ENCODE data around the gene TMEM201.

TMEM201 gene

DNA sequence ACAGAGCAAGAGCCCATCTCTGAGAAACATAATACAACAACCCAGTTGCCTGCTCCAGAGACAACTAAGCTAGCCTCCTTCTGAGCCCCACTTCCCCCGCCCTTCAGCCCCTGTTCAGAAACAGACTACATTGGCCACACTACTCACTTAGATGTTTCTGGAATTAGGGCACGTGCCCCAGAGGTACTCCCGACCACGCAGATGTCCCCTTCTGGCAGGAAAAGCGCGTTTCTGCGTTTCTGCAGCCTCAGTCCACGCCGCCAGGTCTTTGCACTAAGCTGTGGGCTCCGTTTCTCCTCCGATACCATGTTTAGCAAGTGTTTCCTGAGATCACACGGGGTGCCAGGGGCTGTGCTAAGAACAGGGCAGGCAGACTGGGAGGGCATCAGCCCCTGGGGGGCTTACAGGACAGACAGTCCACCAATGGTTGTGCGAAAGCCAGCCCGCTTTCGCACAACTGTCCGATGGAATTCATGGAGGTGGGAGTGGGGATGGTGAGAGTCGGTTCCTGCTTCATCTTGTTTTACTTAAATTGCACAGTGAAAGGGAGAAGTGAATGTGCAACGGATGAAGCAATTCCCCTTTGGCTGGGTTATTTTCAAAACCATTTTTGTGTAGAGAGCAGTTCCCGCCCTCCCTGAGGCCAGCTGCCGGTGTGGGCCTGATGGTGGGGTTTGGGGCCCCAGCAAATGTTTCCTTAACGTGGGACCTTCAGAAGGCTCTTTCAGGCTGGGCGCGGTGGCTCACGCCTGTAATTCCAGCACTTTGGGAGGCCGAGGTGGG is 65.5 kb downstream of the TMEM201 start:
- no peak for DNase-seq

DNA sequence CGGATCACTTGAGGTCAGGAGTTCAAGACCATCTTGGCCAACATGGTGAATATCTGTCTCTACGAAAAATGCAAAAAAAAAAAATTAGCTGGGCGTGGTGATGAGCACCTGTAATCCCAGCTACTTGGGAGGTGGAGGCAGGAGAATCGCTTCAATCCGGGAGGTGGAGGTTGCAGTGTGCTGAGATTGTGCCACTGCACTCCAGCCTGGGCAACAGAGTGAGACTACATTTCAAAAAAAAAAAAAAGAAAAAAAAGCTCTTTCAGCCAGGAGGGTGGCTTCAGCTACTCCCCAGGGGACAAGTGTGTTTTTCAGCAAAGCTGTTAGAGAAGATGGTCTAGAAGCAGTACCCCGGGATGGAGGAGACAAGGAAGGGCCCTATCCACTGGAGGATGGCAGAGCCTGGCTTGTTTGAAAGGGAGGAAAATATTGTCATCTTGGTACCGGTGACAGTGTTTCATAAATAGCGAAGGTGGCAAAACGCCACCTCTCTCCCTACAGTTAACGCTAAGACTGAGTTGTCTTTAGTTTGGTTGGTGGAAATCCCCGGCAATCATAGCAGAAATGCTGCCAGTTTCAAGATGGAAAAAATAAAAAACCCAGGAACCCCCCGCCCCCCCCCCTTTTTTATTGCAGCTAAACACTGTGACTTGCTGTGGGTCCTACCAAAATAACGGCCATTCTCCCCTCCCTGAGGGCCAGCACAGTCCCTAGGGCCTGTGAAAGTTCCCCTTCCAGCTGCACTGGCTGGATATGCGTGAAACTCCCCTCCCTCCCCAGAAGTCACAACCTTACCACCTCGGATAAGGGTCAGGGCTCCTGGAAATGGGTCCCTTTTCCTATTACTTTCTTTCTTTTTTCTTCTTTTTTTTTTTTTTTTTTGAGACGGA is 66.4 kb downstream of the TMEM201 start:
- no peak for DNase-seq

DNA sequence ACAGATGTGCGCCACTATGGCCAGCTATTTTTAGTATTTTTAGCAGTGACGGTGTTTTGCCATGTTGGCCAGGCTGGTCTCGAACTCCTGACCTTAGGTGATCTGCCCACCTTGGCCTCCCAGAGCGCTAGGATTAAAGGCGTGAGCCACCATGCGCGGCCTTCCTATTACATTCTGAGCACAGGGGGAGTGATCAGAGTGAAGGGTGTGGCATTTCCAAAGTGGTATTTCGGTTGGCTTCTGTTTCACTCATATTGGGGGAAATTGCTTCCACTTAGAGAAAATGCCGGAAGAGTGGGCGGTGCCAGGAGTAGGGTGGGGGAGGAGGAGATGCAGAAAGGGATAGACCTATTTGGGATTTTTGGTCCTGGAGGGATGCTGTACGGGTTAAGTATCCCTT is 67.1 kb downstream of the TMEM201 start:
- DNase-seq: no peak

DNA sequence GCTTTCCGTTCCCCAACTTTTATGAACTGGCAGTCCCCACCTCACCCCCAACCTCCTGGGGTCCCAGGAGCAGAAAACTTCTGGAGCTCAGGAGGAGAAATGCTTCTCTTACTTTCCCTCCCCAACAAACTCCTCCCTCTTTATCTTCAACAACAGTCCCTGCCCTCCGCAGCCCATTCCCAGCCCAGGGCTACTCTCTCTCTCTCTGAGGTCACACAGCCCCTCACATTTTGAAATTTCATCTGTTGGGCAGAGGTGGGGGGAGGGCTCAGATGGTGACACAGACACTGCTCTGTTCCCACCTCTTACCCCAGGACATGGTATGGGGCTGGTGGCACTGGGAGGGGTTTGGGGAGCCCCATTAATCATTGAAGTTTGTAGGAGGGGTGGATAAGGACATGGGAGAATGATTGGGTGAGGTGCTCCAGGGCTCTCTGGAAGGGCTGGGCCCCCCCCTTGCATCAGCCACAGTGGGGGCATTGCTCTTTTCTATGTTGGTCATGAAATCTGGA is 68.9 kb downstream of the TMEM201 start:
- no peak for DNase-seq

DNA sequence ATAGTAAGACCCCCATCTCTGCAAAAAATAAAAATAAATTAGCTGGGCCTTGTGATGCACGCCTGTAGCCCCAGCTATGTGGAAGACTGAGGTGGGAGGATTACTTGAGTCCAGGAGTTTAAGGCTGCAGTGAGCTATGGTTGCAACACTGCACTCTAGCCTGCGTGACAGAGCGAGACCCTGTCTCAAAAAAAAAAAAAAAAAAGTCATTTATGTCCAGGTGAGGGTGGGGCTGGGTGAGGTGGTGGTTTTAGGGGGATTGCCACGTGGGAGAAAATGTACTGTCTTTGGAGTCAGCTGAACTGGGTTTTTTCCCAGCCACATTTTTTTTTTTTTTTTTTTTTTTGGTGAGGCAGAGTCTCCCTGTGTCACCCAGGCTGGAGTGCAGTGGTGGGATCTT is 69.5 kb downstream of the TMEM201 start:
- DNase-seq: no peak

DNA sequence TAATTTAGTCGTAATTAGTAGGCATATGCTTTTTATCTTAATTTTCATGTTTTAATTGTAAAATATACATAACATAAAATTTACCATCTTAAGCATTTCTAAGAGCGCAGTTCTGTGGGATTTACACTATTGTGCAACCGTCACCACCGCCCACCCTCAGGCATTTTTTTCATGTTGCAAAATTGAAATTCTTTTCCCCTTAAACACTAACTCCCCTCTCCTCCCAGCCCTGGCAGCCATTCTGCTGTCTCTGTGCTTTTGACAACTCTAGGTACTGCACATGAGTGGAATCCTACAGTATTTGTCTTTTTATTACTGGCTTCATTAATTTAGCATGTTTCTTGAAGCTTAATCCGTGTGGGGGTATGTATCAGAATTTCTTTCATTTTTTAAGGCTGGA is 70.6 kb downstream of the TMEM201 start:
- no peak for DNase-seq

DNA sequence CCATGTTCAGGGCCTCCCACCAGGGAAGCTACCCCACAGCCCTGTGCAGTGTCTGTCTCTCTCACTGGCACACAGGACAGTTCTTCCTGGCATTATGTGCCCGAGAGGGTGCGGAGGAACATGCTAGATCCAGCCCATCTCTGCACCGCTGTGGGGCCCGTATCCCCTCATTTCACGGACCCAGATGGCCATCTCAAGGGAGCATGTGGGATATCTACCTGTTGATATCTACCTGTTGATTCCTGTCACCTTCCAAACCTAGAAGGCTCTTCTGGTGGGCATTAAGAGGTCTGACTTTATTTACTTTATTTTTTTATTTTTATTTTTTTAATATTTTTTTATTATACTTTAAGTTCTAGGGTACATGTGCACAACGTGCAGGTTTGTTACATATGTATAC is 74.5 kb downstream of the TMEM201 start:
- DNase-seq: no peak
